H7 (cell line): Measurements from ENCODE around the gene PCSK6. TPM values are rescaled to one million over a fixed set of nuclear protein-coding genes. Genes with fewer than 3 reads are reported as not detected.

Experiments
- DNase-seq: peaks from one replicate; pipeline ENCODE4 v3.0.0; 2012
- H3K27me3 ChIP-seq: 2 replicates; pipeline ENCODE4 v1.6.0; 2011; ENCODE audit warnings: mild to moderate bottlenecking, low read length; ENCODE audit not compliant: control insufficient read depth, insufficient read depth
- H3K36me3 ChIP-seq: replicated peaks from 2 replicates; pipeline ENCODE4 v1.5.1; 2011; ENCODE audit warnings: low read length; ENCODE audit not compliant: control insufficient read depth, insufficient read depth
- H3K4me3 ChIP-seq: 2 replicates; pipeline ENCODE4 v1.5.1; 2011; ENCODE audit warnings: low read depth, mild to moderate bottlenecking, control low read depth, low read length, moderate library complexity; ENCODE audit not compliant: insufficient read depth
- total RNA-seq: library from RNA; depleted of rRNA; stranded (reverse); fragments of >200 nt; shearing (Covaris generic); gene quantifications from 2 replicates; pipeline ENCODE4 v1.2.3, GENCODE V29; 2014

The PCSK6 gene
- total RNA-seq, 1 experiment from 2014 or later = 3.9 TPM

- H3K4me3 ChIP-seq = no peak overlapping the region
- H3K27me3 ChIP-seq = no peaks in the 10 kb centered on the region
- no peaks in the 10 kb centered on the region for H3K36me3 ChIP-seq
- DNase-seq = no peak
Measured at GRCh38 chr15:101448336-101448735, 41.2 kb downstream of the PCSK6 start.

GRCh38 chr15:101447561-101448071, 41.9 kb downstream of the PCSK6 start:
- H3K36me3 ChIP-seq = no peaks in the 10 kb centered on the region
- H3K4me3 ChIP-seq = no peak overlapping the region
- H3K27me3 ChIP-seq = no peaks in the 10 kb centered on the region
- DNase-seq = no peak

GRCh38 chr15:101447168-101447533, 42.4 kb downstream of the PCSK6 start:
- no peak overlapping the region for H3K4me3 ChIP-seq
- H3K27me3 ChIP-seq = no peaks in the 10 kb centered on the region
- no peaks in the 10 kb centered on the region for H3K36me3 ChIP-seq
- no peak for DNase-seq

GRCh38 chr15:101446518-101447167, 42.9 kb downstream of the PCSK6 start:
- no peaks in the 10 kb centered on the region for H3K36me3 ChIP-seq
- H3K4me3 ChIP-seq = no peak overlapping the region
- no peak for DNase-seq
- no peaks in the 10 kb centered on the region for H3K27me3 ChIP-seq

- H3K36me3 ChIP-seq = no peaks in the 10 kb centered on the region
- no peak for DNase-seq
- H3K27me3 ChIP-seq = no peaks in the 10 kb centered on the region
- H3K4me3 ChIP-seq = no peak overlapping the region
Measured at GRCh38 chr15:101445562-101446517, 43.7 kb downstream of the PCSK6 start.

GRCh38 chr15:101444807-101445508, 44.5 kb downstream of the PCSK6 start:
- Histone ChIP-seq H3K27me3 (no peaks in the 10 kb centered on the region), H3K36me3 (no peaks in the 10 kb centered on the region), H3K4me3 (no peak overlapping the region)
- no peak for DNase-seq

GRCh38 chr15:101444015-101444414, 45.5 kb downstream of the PCSK6 start:
- no peak for DNase-seq
- Histone ChIP-seq H3K36me3 (no peaks in the 10 kb centered on the region), H3K27me3 (no peaks in the 10 kb centered on the region)

GRCh38 chr15:101442272-101442671, 47.2 kb downstream of the PCSK6 start:
- no peak for DNase-seq
- Histone ChIP-seq H3K27me3 (no peaks in the 10 kb centered on the region), H3K36me3 (no peaks in the 10 kb centered on the region), H3K4me3 (no peak overlapping the region)

More at GRCh38 chr15:101444015-101444414, 45.5 kb downstream of the PCSK6 start:
- H3K4me3 ChIP-seq = no peak overlapping the region

- Histone ChIP-seq H3K4me3 (no peak overlapping the region), H3K27me3 (no peaks in the 10 kb centered on the region), H3K36me3 (no peaks in the 10 kb centered on the region)
- no peak for DNase-seq
Measured at GRCh38 chr15:101441696-101442095, 47.8 kb downstream of the PCSK6 start.

GRCh38 chr15:101440846-101441590, 48.5 kb downstream of the PCSK6 start:
- H3K36me3 ChIP-seq = no peaks in the 10 kb centered on the region
- DNase-seq = no peak

GRCh38 chr15:101439920-101440319, 49.6 kb downstream of the PCSK6 start:
- DNase-seq = no peak

More at GRCh38 chr15:101440846-101441590, 48.5 kb downstream of the PCSK6 start:
- H3K27me3 ChIP-seq = no peaks in the 10 kb centered on the region
- no peak overlapping the region for H3K4me3 ChIP-seq

GRCh38 chr15:101439285-101439919, 50.1 kb downstream of the PCSK6 start:
- Histone ChIP-seq H3K36me3 (no peaks in the 10 kb centered on the region), H3K27me3 (no peaks in the 10 kb centered on the region), H3K4me3 (no peak overlapping the region)
- DNase-seq = no peak

More at GRCh38 chr15:101439920-101440319, 49.6 kb downstream of the PCSK6 start:
- H3K4me3 ChIP-seq = no peak overlapping the region
- no peaks in the 10 kb centered on the region for H3K27me3 ChIP-seq
- H3K36me3 ChIP-seq = no peaks in the 10 kb centered on the region

- no peak for DNase-seq
- Histone ChIP-seq H3K27me3 (no peaks in the 10 kb centered on the region), H3K36me3 (no peaks in the 10 kb centered on the region), H3K4me3 (no peak overlapping the region)
Measured at GRCh38 chr15:101438482-101439284, 50.8 kb downstream of the PCSK6 start.
